ENCODE results near the gene FRMD4A.
"Not testable (repeated sequence)": the region's sequence is repeated elsewhere in the genome, so short reads cannot be mapped to it uniquely, and the experiment has no call there.

The FRMD4A gene

DNA sequence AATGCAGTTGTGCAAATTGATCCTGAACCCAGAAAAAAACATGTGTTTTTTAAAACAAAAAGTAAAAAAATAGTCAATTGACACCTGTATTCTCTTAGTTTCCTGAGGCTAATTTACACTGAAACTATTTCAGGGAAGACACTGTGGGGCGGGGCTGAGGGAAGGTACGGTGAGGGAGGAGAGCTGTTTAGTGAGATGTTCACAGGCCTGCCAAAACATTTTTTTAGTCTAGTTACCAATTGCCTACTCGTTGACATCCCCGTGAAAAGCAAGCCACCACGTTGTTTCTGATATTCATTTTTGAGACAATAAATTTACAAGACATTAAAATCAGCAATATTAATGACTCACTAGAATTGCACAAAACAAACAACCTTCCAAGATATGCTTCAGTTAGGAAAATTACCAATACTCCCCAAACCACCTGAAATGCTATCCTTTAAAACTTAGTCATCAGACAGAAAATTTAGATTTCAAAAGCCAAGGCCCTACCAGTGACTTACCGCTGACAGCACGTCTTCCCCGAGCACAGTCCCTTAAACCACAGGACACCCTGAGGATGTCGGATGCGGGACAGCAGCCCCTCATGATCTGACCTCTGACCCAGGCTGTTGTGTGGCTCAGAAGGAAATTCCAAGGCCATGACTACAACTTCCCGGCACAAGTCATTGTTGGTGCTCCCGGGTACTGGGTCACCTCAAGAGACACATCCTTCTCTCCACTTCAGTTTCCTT is 464.8 kb downstream of the FRMD4A start:
- no peak for DNase-seq

- not testable (repeated sequence) for DNase-seq
Observed at GRCh38 chr10:13865220-13865619, 465.5 kb downstream of the FRMD4A start.

DNA sequence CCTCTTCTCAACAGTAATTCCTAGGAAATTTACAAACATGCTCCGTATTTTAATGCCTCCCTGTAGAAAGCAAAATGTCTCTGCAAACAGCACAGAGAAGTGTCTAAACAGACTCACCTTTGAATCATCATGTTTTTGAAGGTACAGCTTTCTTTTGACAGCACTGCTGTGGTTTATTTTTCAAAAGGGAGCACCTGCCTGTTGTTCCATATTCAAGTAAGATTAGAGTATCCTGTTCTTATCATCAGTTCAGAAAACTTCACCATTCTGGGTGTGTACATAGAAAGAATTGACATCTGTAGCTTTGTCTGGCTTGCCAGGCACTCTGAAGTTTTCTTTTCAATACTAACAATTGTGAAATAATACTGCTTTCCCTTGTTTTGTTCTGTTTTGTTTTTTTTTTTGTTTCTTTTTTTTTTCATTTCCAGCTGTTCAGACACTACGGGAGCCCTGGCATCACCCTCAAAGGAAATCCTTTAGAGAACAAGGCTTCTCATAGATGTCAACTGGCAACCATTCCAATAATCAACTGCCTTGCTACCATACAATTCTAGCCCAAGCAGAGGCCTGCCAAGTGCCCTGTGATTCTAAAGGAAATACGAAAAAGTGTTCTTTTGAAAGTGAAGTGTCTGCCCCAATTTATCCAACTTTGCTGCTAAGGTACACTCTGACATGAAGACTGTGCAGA is 468.0 kb downstream of the FRMD4A start:
- DNase-seq, result no peak

- no peak for DNase-seq
Observed at GRCh38 chr10:13860886-13861285, 469.8 kb downstream of the FRMD4A start.

DNA sequence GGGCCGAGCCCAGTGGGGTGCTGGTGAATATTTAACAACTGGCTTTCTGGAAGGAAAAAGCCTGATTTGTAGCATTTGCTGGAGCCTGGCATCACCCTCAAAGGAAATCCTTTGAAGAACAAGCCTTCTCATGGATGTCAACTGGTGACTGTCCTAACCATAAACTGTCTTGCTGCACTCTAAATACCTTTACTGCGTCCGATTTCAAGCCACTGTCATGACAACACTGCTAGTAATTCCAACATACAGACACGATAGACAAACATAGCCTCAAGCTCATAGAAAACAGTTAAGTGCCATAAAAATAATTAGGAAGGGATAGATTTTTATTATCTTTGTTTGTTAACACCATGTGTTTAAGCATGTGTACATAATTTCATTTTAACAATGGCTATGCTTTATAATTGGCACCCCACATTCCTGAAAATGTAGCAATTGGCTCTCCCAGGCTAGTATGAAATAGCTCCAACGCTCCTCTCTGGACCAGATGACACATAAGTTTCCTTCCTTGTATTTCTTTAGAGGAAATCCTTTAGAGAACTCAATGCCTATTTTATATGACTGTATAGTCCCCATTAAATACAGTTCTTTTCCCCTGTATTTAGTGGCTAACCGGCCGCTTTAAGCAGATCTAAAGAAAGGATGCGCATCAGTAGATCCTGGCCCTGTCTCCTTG is 470.6 kb downstream of the FRMD4A start:
- DNase-seq, result no peak

DNA sequence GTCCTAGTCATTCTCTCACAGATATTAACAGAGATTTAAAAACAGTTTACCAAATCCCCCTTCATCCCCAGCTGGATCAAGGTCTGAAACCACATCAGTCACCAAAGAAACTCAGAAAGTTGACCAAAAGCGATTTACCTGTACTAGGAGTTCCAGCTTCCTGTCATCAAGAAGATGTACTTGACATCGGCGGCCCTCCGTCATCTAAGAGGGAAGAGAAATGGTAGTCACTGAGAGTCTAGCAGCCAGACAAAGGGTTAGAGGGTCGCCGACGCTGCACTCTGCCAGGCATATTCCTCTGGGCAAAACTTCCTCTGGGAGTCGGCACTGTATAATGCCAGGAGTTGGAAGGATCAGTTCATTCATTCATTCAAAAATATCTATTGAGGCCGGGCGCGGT is 472.0 kb downstream of the FRMD4A start:
- no peak for DNase-seq

GRCh38 chr10:13857451-13857850 is 473.3 kb downstream of the FRMD4A start:
- no peak for DNase-seq

DNA sequence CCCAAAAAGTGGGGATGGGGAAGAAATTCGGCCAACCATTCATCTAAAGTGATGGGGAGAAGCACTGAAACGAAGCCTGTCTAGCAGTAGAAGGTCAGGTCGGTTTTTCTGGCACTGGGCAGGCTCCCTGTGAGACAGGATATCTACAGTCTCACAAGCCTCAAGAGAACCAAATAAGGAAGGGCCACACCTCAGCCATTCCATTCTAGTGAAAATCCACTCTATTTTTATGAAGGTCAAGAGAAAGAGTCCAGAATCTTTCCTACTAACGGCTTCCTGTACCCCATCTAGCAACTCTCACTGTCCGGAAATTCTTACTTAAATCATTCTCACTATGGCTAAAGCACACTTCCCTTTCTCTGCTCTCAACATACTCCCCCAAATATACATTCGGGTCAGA is 476.9 kb downstream of the FRMD4A start:
- DNase-seq, result no peak

- no peak for DNase-seq
Observed at GRCh38 chr10:13852872-13853271, 477.9 kb downstream of the FRMD4A start.

- DNase-seq, result no peak
Observed at GRCh38 chr10:13851906-13852305, 478.8 kb downstream of the FRMD4A start.

DNA sequence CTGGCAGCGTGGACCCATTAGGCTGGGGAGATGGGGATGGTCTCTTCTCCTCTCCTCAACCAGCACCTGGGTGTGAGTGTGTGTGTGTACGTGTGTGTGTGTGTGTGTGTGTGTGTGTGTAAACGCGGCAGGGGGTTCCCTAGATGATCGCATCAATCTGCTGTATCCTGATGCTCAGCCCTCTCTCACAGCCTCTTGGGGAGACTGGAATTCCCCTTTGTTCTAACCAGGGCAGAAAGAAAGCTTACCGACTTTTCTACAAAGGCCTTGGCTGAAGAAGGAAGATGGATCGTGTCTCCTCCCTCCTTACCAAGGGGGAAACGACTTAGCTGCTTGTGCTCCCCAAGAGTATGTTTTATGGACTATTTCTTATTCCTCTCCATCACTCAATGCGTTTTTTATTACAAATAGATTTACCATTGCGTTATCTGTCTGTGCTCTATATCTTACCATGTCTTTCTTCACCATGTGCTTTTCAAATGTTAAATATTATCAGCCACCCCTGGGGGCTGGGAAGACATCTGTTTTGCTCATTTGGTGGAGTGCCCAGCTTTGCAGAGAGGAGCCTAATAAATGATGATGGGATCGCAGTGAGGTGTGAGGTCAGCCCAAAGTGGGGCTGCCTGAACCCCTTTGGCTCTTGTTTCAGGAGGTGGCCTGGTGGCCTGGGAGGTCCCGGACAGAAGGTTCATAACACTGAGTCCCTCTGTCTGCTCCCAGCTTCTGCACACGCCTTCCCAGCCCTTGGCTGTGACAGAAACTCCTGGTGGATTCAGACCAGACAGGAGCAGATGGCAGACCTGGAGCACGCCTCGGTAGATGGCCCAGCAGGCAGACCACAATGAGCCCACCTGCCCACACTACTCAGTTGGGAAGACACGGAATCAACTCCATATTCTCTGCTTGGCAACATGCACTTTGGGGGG is 481.9 kb downstream of the FRMD4A start:
- peak; percentile 8 for DNase-seq

GRCh38 chr10:13847201-13847631 is 483.5 kb downstream of the FRMD4A start:
- DNase-seq, result no peak

GRCh38 chr10:13845897-13846296 is 484.8 kb downstream of the FRMD4A start:
- no peak for DNase-seq

GRCh38 chr10:13844651-13845050 is 486.1 kb downstream of the FRMD4A start:
- DNase-seq, result no peak

DNA sequence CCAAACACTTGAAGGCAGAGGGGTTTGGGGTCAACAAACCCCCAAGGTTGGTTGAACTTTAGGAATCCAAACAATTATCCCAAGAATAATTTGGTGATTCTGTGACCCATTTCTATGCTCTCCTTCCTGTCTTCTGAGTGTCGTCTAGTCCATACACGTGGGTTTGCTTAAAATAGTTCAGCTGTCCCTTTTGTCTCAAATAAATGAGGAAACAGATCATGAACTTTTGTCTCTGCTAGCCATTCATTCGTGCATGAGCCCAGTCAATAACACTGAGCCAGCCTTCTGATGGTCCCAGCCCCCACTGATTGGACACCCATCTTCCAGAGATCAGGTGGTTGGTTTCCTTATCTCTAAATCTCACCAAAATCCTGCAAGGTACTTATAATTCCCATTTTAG is 488.6 kb downstream of the FRMD4A start:
- DNase-seq, result no peak

- no peak for DNase-seq
Observed at GRCh38 chr10:13840036-13840435, 490.7 kb downstream of the FRMD4A start.

GRCh38 chr10:13839430-13839990 is 491.2 kb downstream of the FRMD4A start:
- DNase-seq, result no peak

DNA sequence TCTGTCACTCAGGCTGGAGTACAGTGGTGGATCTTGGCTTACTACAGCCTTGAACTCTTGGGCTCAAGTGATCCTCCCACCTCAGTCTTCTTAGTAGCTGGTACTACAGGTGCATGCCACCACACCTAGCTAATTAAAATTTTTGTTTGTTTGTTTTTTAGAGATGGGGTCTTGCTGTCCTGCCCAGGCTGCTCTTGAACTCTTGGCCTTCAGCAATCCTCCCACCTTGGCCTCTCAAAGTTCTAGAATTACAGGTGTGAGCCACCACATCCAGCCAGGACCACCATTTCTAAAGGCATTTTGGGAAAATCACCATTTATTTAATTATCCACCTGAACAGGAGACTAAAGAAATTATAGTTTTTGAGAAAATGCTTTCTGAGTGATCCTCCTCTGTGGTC is 491.7 kb downstream of the FRMD4A start:
- no peak for DNase-seq

DNA sequence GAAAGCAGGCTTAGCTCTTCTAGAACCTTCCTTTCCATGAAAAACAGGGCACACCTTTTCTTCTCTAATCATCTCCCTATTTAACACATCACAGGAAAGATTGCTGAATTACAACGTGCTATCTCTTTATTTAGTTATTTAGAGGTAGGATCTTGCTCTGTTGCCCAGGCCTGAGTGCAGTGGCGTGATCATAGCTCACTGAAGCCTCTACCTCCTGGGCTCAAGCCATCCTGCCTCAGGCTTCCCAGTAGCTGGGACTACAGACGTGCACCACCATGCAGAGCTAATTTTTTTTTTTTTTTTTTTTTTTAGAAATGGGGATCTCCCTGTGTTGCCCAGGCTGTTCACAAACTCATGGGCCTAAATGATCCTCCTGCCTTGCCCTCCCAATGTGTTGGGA is 492.8 kb downstream of the FRMD4A start:
- no peak for DNase-seq

GRCh38 chr10:13834581-13835286 is 496.0 kb downstream of the FRMD4A start:
- DNase-seq, result no peak

- DNase-seq, result no peak
Observed at GRCh38 chr10:13831711-13832141, 499.0 kb downstream of the FRMD4A start.

- DNase-seq, result no peak
Observed at GRCh38 chr10:13830385-13830784, 500.3 kb downstream of the FRMD4A start.
